H9 (cell line): ENCODE data around the gene TRAF2. TPM values are rescaled to one million over a fixed set of nuclear protein-coding genes. Genes with fewer than 3 reads are reported as not detected.

Source experiments
- DNase-seq: peaks from one replicate; pipeline ENCODE4 v3.0.0-alpha.2; 2017
- H2AFZ ChIP-seq: one replicate; pipeline ENCODE4 v1.6.1; 2013; ENCODE audit warnings: mild to moderate bottlenecking, low read length, control low read depth, moderate library complexity
- H2AK5ac ChIP-seq: 2 replicates; pipeline ENCODE4 v1.6.1; 2013; ENCODE audit warnings: low read length, control low read depth, mixed read lengths; ENCODE audit not compliant: insufficient read length
- H2BK120ac ChIP-seq: one replicate; pipeline ENCODE4 v1.6.1; 2013; ENCODE audit warnings: low read depth, mild to moderate bottlenecking, low read length, control low read depth, inconsistent platforms; ENCODE audit not compliant: poor library complexity, severe bottlenecking
- H2BK12ac ChIP-seq: 2 replicates; pipeline ENCODE4 v1.6.1; 2013; ENCODE audit warnings: low read length, control low read depth, mixed read lengths, low read depth; ENCODE audit not compliant: insufficient read length
- H2BK15ac ChIP-seq: 2 replicates; pipeline ENCODE4 v1.6.1; 2013; ENCODE audit warnings: low read depth, low read length, control low read depth
- H2BK20ac ChIP-seq: one replicate; pipeline ENCODE4 v1.6.1; 2013; ENCODE audit warnings: low read depth, mild to moderate bottlenecking, low read length, control low read depth, inconsistent platforms; ENCODE audit not compliant: poor library complexity, severe bottlenecking
- H2BK5ac ChIP-seq: 2 replicates; pipeline ENCODE4 v1.6.1; 2013; ENCODE audit warnings: low read length, control low read depth, mixed read lengths; ENCODE audit not compliant: insufficient read length
- H3K14ac ChIP-seq: 2 replicates; pipeline ENCODE4 v1.6.1; 2013; ENCODE audit warnings: low read length, control low read depth; ENCODE audit not compliant: insufficient read depth
- H3K18ac ChIP-seq: 2 replicates; pipeline ENCODE4 v1.6.1; 2013; ENCODE audit warnings: low read depth, mild to moderate bottlenecking, mixed read lengths, low read length, control low read depth; ENCODE audit not compliant: insufficient read length
- H3K23ac ChIP-seq: 2 replicates; pipeline ENCODE4 v1.6.1; 2013; ENCODE audit warnings: low read length, control low read depth, mixed read lengths, low read depth; ENCODE audit not compliant: insufficient read length
- H3K23me2 ChIP-seq: 2 replicates; pipeline ENCODE4 v1.6.1; 2013; ENCODE audit warnings: low read depth, mild to moderate bottlenecking, mixed read lengths, low read length, control low read depth; ENCODE audit not compliant: insufficient read length, poor library complexity, severe bottlenecking
- H3K27ac ChIP-seq: 2 replicates; pipeline ENCODE4 v1.5.1; 2013; ENCODE audit warnings: low read length, control low read depth, mixed read lengths, low read depth; ENCODE audit not compliant: insufficient read length
- H3K27me3 ChIP-seq: 2 replicates; pipeline ENCODE4 v1.6.1; 2013; ENCODE audit warnings: low read length, control low read depth, inconsistent platforms; ENCODE audit not compliant: insufficient read depth
- H3K4ac ChIP-seq: 2 replicates; pipeline ENCODE4 v1.6.1; 2013; ENCODE audit warnings: low read depth, mild to moderate bottlenecking, control low read depth, inconsistent platforms, low read length, moderate library complexity
- H3K4me1 ChIP-seq: 2 replicates; pipeline ENCODE4 v1.6.1; 2013; ENCODE audit warnings: low read length, control low read depth, inconsistent platforms; ENCODE audit not compliant: insufficient read depth
- H3K4me2 ChIP-seq: 2 replicates; pipeline ENCODE4 v1.6.1; 2013; ENCODE audit warnings: low read length, control low read depth, mixed read lengths; ENCODE audit not compliant: insufficient read length, insufficient read depth
- H3K56ac ChIP-seq: 2 replicates; pipeline ENCODE4 v1.6.1; 2013; ENCODE audit warnings: low read depth, mild to moderate bottlenecking, mixed read lengths, low read length, control low read depth; ENCODE audit not compliant: insufficient read length
- H3K79me1 ChIP-seq: 2 replicates; pipeline ENCODE4 v1.6.1; 2013; ENCODE audit warnings: low read depth, mild to moderate bottlenecking, moderate library complexity, low read length, control low read depth, inconsistent platforms; ENCODE audit not compliant: insufficient read depth, poor library complexity, severe bottlenecking
- H3K79me2 ChIP-seq: 2 replicates; pipeline ENCODE4 v1.6.1; 2013; ENCODE audit warnings: low read length, control low read depth, inconsistent platforms; ENCODE audit not compliant: insufficient read depth
- H3K9ac ChIP-seq: 2 replicates; pipeline ENCODE4 v1.6.1; 2013; ENCODE audit warnings: low read length, control low read depth, mixed read lengths; ENCODE audit not compliant: insufficient read length; ENCODE audit errors: extremely low read depth
- H3K9me3 ChIP-seq: one replicate; pipeline ENCODE4 v1.6.1; 2013; ENCODE audit warnings: low read depth, low read length, inconsistent platforms; ENCODE audit not compliant: control insufficient read depth
- H3T11ph ChIP-seq: one replicate; pipeline ENCODE4 v1.6.1; 2013; ENCODE audit warnings: mild to moderate bottlenecking, low read length, control low read depth, inconsistent platforms
- H4K20me1 ChIP-seq: one replicate; pipeline ENCODE4 v1.6.1; 2013; ENCODE audit not compliant: control insufficient read depth, insufficient read length, insufficient read depth
- H4K5ac ChIP-seq: 2 replicates; pipeline ENCODE4 v1.6.1; 2013; ENCODE audit warnings: low read depth, mild to moderate bottlenecking, mixed read lengths, low read length, control low read depth; ENCODE audit not compliant: insufficient read length
- H4K8ac ChIP-seq: replicated peaks from 2 replicates; pipeline ENCODE4 v1.6.1; 2013; ENCODE audit warnings: low read length, control low read depth, mixed read lengths, low read depth; ENCODE audit not compliant: insufficient read length
- H4K91ac ChIP-seq: 2 replicates; pipeline ENCODE4 v1.6.1; 2013; ENCODE audit warnings: low read depth, mild to moderate bottlenecking, moderate library complexity, mixed read lengths, low read length, control low read depth; ENCODE audit not compliant: insufficient read length
- H3K27ac Mint-ChIP-seq, 3 experiments: 2 replicates in 2 of 3; 3 replicates in 1 of 3; pipeline ENCODE4 v1.8.0; 2020 to 2021; ENCODE audit warnings: mixed read lengths in 3 of 3, mild to moderate bottlenecking in 1 of 3, moderate library complexity in 1 of 3
- H3K27me3 Mint-ChIP-seq: 2 replicates; pipeline ENCODE4 v1.8.0; 2021; ENCODE audit warnings: low read depth, mild to moderate bottlenecking, moderate library complexity, mixed read lengths
- H3K36me3 Mint-ChIP-seq, 3 experiments: 2 replicates in 2 of 3; 3 replicates in 1 of 3; pipeline ENCODE4 v1.8.0; 2020 to 2021; ENCODE audit warnings: low read depth in 3 of 3, mixed read lengths in 3 of 3; ENCODE audit not compliant: insufficient read depth in 1 of 3
- H3K4me1 Mint-ChIP-seq, 2 experiments: 2 replicates each; pipeline ENCODE4 v1.8.0; 2020; ENCODE audit warnings: mixed read lengths in 2 of 2
- H3K4me3 Mint-ChIP-seq, 2 experiments: 2 replicates in 1 of 2; 3 replicates in 1 of 2; pipeline ENCODE4 v1.8.0; 2020 to 2021; ENCODE audit warnings: mild to moderate bottlenecking in 2 of 2, mixed read lengths in 2 of 2, moderate library complexity in 1 of 2
- H3K9me3 Mint-ChIP-seq, 2 experiments: 2 replicates in 1 of 2; 3 replicates in 1 of 2; pipeline ENCODE4 v1.8.0; 2020; ENCODE audit warnings: mild to moderate bottlenecking in 2 of 2, mixed read lengths in 2 of 2, moderate library complexity in 1 of 2
- WGBS: extraction: QIAGEN DNeasy Blood & Tissue Kit; methylation state at CpG from one replicate; pipeline ENCODE4 v1.1.7; 2013; ENCODE audit warnings: missing lambda C conversion rate, low lambda C conversion rate, mixed read lengths; ENCODE audit not compliant: insufficient read length; ENCODE audit errors: extremely low coverage; 5-methylcytosine and 5-hydroxymethylcytosine counted together
- total RNA-seq: library from RNA; stranded (reverse); gene quantifications from 2 replicates; pipeline ENCODE4 v1.2.1, GENCODE V29; 2021
- TF ChIP-seq, protein P1 (sequence below): fragments of 200-600 bp; sonication (generic); conservative IDR thresholded peaks from 3 replicates; pipeline ENCODE4 v1.8.0; 2021; ENCODE audit warnings: antibody characterized with exemption, mild to moderate bottlenecking

The TRAF2 gene
- total RNA-seq, 1 experiment from 2014 or later: 48.8 TPM

DNA sequence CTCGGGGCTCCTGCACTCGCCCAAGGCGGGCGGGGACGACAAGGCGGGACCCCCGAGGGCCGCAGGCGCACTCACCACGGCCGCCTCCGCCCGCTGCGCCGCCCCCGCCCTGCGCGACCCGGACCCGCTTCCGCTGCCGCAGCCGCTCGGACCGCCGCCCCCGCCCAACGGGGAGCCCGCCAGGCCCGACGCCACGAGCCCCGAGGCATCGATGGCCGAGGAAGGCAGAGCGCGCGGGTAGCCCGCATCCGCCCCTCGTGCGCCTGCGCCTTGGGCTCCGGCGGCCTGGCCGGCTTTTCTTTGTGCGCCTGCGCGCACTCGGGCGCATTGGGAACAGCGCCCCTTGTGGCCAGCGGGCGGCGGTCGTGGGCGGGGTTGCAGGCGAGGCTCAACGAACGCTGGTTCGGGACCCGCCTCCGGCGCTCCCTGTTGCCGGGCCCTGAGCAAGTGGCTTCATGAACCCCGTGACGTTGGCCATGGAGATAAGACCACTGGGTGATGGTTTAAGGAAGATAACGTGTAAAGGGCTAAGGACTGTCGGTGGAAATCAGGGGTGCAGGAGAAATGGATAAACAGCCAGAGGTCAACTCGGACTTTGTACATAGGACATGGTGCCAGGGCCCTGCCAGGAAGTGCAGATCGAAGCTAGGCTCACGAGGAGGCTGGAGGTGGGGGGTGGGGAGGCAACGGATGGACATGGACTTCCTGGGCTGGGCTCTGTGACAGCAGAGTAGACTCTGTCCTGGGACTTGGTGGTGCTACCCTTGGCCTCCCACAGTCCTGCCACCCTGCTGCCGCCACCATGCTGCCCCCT is 58.4 kb downstream of the TRAF2 start, which contains the start of the genes C8G and FBXW5:
C8G (plus strand) TSS at position 725 of the 814 bp plus-strand sequence; CDS start at position 803, 78 bp downstream.
FBXW5 (minus strand) TSS at position 220 of the 814 bp plus-strand sequence. CDS start 655 bp downstream, outside the sequence.
- DNase-seq: peak; percentile 95
- Histone ChIP-seq H2BK5ac (no peak within 1 kb of the TSS), H3K9me3 (no peaks in the 10 kb centered on the region), H2BK120ac (no peak within 1 kb of the TSS), H3K4ac (no peak within 1 kb of the TSS), H3K23me2 (peaks cover 8% of the 10 kb centered on the region), H3K79me2 (no peaks in the 10 kb centered on the region), H3K23ac (no peak within 1 kb of the TSS), H4K20me1 (no peaks in the 10 kb centered on the region), H3K4me1 (no peaks in the 10 kb centered on the region), H4K91ac (no peak within 1 kb of the TSS), H3K18ac (no peak within 1 kb of the TSS), H4K8ac (no peak within 1 kb of the TSS), H3K9ac (peak within 1 kb of the TSS; percentile 13), H3K27ac (no peak within 1 kb of the TSS), H2BK15ac (no peak within 1 kb of the TSS; the same call in 1 of the 2 replicates), H2BK12ac (no peak within 1 kb of the TSS), H3K56ac (no peak within 1 kb of the TSS), H4K5ac (no peak within 1 kb of the TSS), H2BK20ac (no peak within 1 kb of the TSS), H3K4me2 (peak within 1 kb of the TSS; percentile 60), H3T11ph (no peak within 1 kb of the TSS), H3K79me1 (no peaks in the 10 kb centered on the region), H3K14ac (no peak within 1 kb of the TSS; the same call in 1 of the 2 replicates), H3K27me3 (no peaks in the 10 kb centered on the region), H2AFZ (no peak within 1 kb of the TSS), H2AK5ac (no peak within 1 kb of the TSS)
- Mint-ChIP-seq H3K4me3 (peak within 1 kb of the TSS; percentile 68 to 82), H3K4me1 (peaks cover 10 to 18% of the 10 kb centered on the region in 2 experiments), H3K27me3 (no peaks in the 10 kb centered on the region), H3K27ac (peak within 1 kb of the TSS in 2 of 3 experiments; percentile 8 to 77; a peak in 1 of 7 replicates), H3K36me3 (peaks cover 2 to 27% (median 23%) of the 10 kb centered on the region in 3 experiments; a peak in 5 of 7 replicates), H3K9me3 (no peaks in the 10 kb centered on the region)
- no CpG with 5 or more reads among the region's 74 CpGs for WGBS
- TF ChIP-seq, protein P1, sequence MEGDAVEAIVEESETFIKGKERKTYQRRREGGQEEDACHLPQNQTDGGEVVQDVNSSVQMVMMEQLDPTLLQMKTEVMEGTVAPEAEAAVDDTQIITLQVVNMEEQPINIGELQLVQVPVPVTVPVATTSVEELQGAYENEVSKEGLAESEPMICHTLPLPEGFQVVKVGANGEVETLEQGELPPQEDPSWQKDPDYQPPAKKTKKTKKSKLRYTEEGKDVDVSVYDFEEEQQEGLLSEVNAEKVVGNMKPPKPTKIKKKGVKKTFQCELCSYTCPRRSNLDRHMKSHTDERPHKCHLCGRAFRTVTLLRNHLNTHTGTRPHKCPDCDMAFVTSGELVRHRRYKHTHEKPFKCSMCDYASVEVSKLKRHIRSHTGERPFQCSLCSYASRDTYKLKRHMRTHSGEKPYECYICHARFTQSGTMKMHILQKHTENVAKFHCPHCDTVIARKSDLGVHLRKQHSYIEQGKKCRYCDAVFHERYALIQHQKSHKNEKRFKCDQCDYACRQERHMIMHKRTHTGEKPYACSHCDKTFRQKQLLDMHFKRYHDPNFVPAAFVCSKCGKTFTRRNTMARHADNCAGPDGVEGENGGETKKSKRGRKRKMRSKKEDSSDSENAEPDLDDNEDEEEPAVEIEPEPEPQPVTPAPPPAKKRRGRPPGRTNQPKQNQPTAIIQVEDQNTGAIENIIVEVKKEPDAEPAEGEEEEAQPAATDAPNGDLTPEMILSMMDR: peak; percentile 99
